Left lung (tissue), 10 donors: Measurements from ENCODE around the gene LKAAEAR1. TPM values are rescaled to one million over a fixed set of nuclear protein-coding genes. Genes with fewer than 3 reads are reported as not detected.
A peak's percentile ranks its signal among the peaks of the same experiment; 100 is the strongest.
"Not testable (repeated sequence)": the region's sequence is repeated elsewhere in the genome, so short reads cannot be mapped to it uniquely, and the experiment has no call there.

ENCODE experiments used
- ATAC-seq: fragments of 200-7000 bp; cut with Tn5 transposase; one replicate; pipeline ENCODE4 v1.9.1; 2020; ENCODE audit warnings: moderate library complexity
- DNase-seq, 4 donors: peaks; one replicate each; pipeline ENCODE4 v3.0.0-alpha.2; 2013 to 2020
- H3K27ac ChIP-seq, 2 donors: fragments of 200-600 bp; sonication (generic) in 1 of 2; one replicate each; pipeline versions ENCODE4 v1.5.0 to v1.8.0; 2020 to 2021
- H3K27me3 ChIP-seq, 2 donors: fragments of 200-600 bp; sonication (generic) in 1 of 2; one replicate each; pipeline versions ENCODE4 v1.5.0 to v1.8.0; 2020 to 2021
- H3K36me3 ChIP-seq, 2 donors: fragments of 200-600 bp; sonication (generic) in 1 of 2; one replicate each; pipeline versions ENCODE4 v1.5.0 to v1.8.0; 2020 to 2021
- H3K4me1 ChIP-seq, 2 donors: fragments of 200-600 bp; one replicate each; pipeline ENCODE4 v1.8.0; 2021
- H3K4me3 ChIP-seq, 2 donors: fragments of 200-600 bp; sonication (generic) in 1 of 2; one replicate each; pipeline versions ENCODE4 v1.5.0 to v1.8.0; 2020 to 2021; ENCODE audit warnings: mild to moderate bottlenecking in 1 of 2
- H3K9me3 ChIP-seq, 2 donors: fragments of 200-600 bp; sonication (generic) in 1 of 2; one replicate each; pipeline versions ENCODE4 v1.5.0 to v1.8.0; 2020 to 2021
- CTCF ChIP-seq, 2 donors: fragments of 200-600 bp; sonication (generic) in 1 of 2; IDR thresholded peaks; one replicate each; pipeline versions ENCODE4 v1.5.0 to v1.8.0; 2021; ENCODE audit warnings: antibody characterized with exemption in 2 of 2
- intact Hi-C, 2 donors: fragments of 100-400 bp; cut with DNase I; formaldehyde crosslinking; loops; one replicate each; pipeline versions ENCODE4 v1.11.2 to v1.14.2; 2022
- polyA plus RNA-seq, 6 donors: library from polyadenylated mRNA; unstranded; fragments of 120-200 nt; gene quantifications; one replicate each; pipeline ENCODE4 v1.2.1, GENCODE V29; 2013; ENCODE audit not compliant: insufficient read length in 6 of 6
- total RNA-seq, 2 donors: library from RNA; stranded (reverse); fragmentation: NEBNext Ultra II Directional; extraction: Animal tissue kit (Norgen Biotek cat#: 25700); gene quantifications; one replicate each; pipeline ENCODE4 v1.2.1, GENCODE V29; 2021
- donor health status: DM: no; HTN: yes; CAD: no.
- donor health status: DM: no; HTN: no; CAD: no.

LKAAEAR1 gene
- total and polyA plus RNA-seq, 8 donors, result 0.38 to 0.70 (median 0.45) TPM; not detected in 1

DNA sequence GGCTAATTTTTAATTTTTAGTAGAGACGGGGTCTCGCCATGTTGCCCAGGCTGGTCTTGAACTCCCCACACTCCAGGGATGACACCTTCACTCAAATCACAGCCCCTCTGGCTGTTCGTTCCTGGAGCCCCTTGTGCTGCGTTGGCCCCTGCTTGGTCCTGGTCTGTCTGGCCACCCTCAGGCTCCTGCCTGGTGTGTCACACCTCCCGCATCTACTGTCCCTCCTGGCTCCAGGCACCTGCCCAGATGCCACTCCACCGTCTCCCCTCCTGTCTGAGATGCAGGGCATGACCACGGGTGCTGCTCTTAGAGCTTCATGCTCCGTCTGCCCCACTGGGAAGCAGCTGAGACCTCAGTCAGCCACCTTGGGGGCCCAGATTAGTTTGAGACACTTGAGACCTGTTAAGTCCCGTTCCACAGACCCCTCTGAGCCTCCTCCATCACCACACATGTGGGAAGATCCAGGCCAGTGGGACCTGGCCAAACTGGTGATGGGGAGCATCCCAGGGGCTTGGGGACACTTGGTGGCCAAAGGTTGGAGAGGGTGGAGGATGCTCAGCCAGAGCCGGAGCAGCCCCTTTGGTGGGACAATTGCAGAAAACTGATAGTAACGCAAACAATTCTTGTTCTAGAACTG, 45.1 kb upstream of the LKAAEAR1 start:
- Histone ChIP-seq H3K4me1 (no peaks in the 10 kb centered on the region), H3K36me3 (no peaks in the 10 kb centered on the region), H3K27ac (no peak overlapping the region), H3K9me3 (no peaks in the 10 kb centered on the region), H3K4me3 (no peak overlapping the region), H3K27me3 (peaks cover 0 to 24% of the 10 kb centered on the region in 2 donors)
- intact Hi-C loops, result no loop called here
- ATAC-seq (no peak), DNase-seq (peak in 2 of 4 donors; percentile 14 to 61)
- TF ChIP-seq CTCF (IDR thresholded peaks at IDR 0.05), result no peak

DNA sequence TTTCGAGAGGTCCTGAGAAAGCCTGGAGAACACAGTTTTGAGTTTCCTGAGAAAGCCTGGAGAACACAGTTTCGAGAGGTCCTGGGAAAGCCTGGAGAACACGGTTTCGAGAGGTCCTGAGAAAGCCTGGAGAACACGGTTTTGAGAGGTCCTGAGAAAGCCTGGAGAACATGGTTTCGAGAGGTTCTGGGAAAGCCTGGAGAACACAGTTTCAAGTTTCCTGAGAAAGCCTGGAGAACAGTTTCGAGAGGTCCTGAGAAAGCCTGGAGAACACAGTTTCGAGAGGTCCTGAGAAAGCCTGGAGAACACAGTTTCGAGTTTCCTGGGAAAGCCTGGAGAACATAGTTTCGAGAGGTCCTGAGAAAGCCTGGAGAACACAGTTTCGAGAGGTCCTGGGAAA, 39.3 kb upstream of the LKAAEAR1 start:
- DNase-seq, H3K27ac ChIP-seq, ATAC-seq, H3K9me3 ChIP-seq, H3K36me3 ChIP-seq, intact Hi-C loops, H3K4me3 ChIP-seq: not testable (repeated sequence)
- peaks cover 0 to 18% of the 10 kb centered on the region in 2 donors for H3K27me3 ChIP-seq
- peaks cover 0 to 11% of the 10 kb centered on the region in 2 donors for H3K4me1 ChIP-seq

GRCh38 chr20:64122927-64123326, 38.7 kb upstream of the LKAAEAR1 start:
- ATAC-seq, H3K4me3 ChIP-seq, H3K9me3 ChIP-seq, H3K27ac ChIP-seq, H3K36me3 ChIP-seq, DNase-seq, intact Hi-C loops: not testable (repeated sequence)
- peaks cover 0 to 17% of the 10 kb centered on the region in 2 donors for H3K27me3 ChIP-seq
- H3K4me1 ChIP-seq, result peaks cover 0 to 11% of the 10 kb centered on the region in 2 donors

- H3K27ac ChIP-seq, result no peak overlapping the region
- H3K9me3 ChIP-seq, result no peaks in the 10 kb centered on the region
- DNase-seq (peak in 2 of 4 donors; percentile 4 to 30), ATAC-seq (no peak)
- no peaks in the 10 kb centered on the region for H3K36me3 ChIP-seq
- no peak for TF ChIP-seq CTCF (IDR thresholded peaks at IDR 0.05)
- peaks cover 0 to 17% of the 10 kb centered on the region in 2 donors for H3K27me3 ChIP-seq
- intact Hi-C loops, result no loop called here
- peaks cover 0 to 11% of the 10 kb centered on the region in 2 donors for H3K4me1 ChIP-seq
- H3K4me3 ChIP-seq, result no peak overlapping the region
These were observed 37.4 kb upstream of the LKAAEAR1 start for GRCh38 chr20:64121586-64121985.

GRCh38 chr20:64119681-64120341, 35.6 kb upstream of the LKAAEAR1 start:
- TF ChIP-seq CTCF (IDR thresholded peaks at IDR 0.05), result no peak
- DNase-seq (peak in 2 of 4 donors; percentile 29 to 47), ATAC-seq (no peak)
- H3K36me3 ChIP-seq, result no peaks in the 10 kb centered on the region
- no peak overlapping the region for H3K4me3 ChIP-seq
- H3K4me1 ChIP-seq, result peaks cover 0 to 11% of the 10 kb centered on the region in 2 donors
- intact Hi-C loops, result no loop called here
- no peak overlapping the region for H3K27ac ChIP-seq
- H3K27me3 ChIP-seq, result peaks cover 0 to 17% of the 10 kb centered on the region in 2 donors
- no peaks in the 10 kb centered on the region for H3K9me3 ChIP-seq

DNA sequence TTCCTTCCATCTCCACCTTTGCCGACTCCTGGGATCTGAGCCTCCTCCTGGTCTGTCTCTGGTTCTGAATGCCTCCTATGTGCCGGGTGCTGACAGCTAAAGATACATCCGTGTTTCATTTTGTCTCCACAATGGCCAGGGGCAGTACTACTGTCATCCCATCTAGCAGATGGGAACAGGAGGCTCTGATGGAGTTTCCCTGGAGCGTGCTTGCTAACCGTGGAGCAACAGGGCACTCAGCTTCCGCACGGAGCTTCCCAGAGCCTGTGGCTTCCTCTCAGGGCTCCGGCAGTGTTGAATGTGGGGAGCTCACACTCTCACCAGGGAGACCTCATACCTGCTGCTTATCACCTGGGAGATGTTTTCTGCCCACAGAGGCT, 35.1 kb upstream of the LKAAEAR1 start:
- intact Hi-C loops, result no loop called here

DNA sequence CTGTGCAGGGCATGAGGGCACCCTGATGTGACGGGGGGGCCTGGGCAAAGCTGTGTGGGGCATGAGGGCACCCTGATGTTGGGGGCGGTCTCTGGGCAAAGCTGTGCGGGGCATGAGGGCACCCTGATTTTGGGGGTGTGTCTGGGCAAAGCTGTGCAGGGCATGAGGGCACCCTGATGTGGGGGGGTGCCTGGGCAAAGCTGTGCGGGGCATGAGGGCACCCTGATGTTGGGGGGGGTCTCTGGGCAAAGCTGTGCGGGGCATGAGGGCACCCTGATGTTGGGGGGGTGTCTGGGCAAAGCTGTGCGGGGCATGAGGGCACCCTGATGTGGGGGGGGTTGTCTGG, 33.2 kb upstream of the LKAAEAR1 start:
- Histone ChIP-seq H3K27me3 (peaks cover 0 to 17% of the 10 kb centered on the region in 2 donors), H3K4me1 (peaks cover 0 to 11% of the 10 kb centered on the region in 2 donors)
- intact Hi-C loops, DNase-seq, ATAC-seq, H3K36me3 ChIP-seq, H3K4me3 ChIP-seq, H3K27ac ChIP-seq, H3K9me3 ChIP-seq: not testable (repeated sequence)

More for the DNA sequence above, 35.1 kb upstream of the LKAAEAR1 start:
- ATAC-seq, result no peak
- no peak overlapping the region for H3K4me3 ChIP-seq
- H3K4me1 ChIP-seq, result peaks cover 0 to 11% of the 10 kb centered on the region in 2 donors
- no peaks in the 10 kb centered on the region for H3K9me3 ChIP-seq
- H3K27me3 ChIP-seq, result peaks cover 0 to 17% of the 10 kb centered on the region in 2 donors
- no peak overlapping the region for H3K27ac ChIP-seq
- H3K36me3 ChIP-seq, result no peaks in the 10 kb centered on the region
- DNase-seq, result peak in 2 of 4 donors; percentile 12 to 30
- no peak for TF ChIP-seq CTCF (IDR thresholded peaks at IDR 0.05)
